GM23338 (cell line): ENCODE data around the gene GPR152. TPM values are rescaled to one million over a fixed set of nuclear protein-coding genes. Genes with fewer than 3 reads are reported as not detected.

Experiments used
- ATAC-seq: fragments of 200-7000 bp; cut with Tn5 transposase; 3 replicates; pipeline ENCODE4 v1.9.1; 2020
- DNase-seq: peaks from one replicate; pipeline ENCODE4 v3.0.0-alpha.2; 2015; ENCODE audit warnings: low spot score
- H2AFZ ChIP-seq: fragments of 200-600 bp; sonication (generic); 2 replicates; pipeline ENCODE4 v1.8.0; 2016; ENCODE audit warnings: antibody characterized with exemption, mild to moderate bottlenecking, moderate library complexity
- H3F3A ChIP-seq: fragments of 200-600 bp; sonication (generic); replicated peaks from 2 replicates; pipeline ENCODE4 v1.8.0; 2017; ENCODE audit warnings: antibody characterized with exemption, mixed run types, low read depth
- H3K27ac ChIP-seq: fragments of 200-600 bp; sonication (generic); 2 replicates; pipeline ENCODE4 v1.6.1; 2016; ENCODE audit warnings: low read depth
- H3K27me3 ChIP-seq: fragments of 200-600 bp; sonication (generic); 2 replicates; pipeline ENCODE4 v1.8.0; 2016; ENCODE audit warnings: mild to moderate bottlenecking, mixed run types, moderate library complexity; ENCODE audit not compliant: insufficient read depth
- H3K36me3 ChIP-seq: fragments of 200-600 bp; sonication (generic); 2 replicates; pipeline ENCODE4 v1.8.0; 2016; ENCODE audit warnings: mild to moderate bottlenecking; ENCODE audit not compliant: insufficient read depth
- H3K4me1 ChIP-seq: fragments of 200-600 bp; sonication (generic); 2 replicates; pipeline ENCODE4 v1.8.0; 2016; ENCODE audit warnings: mild to moderate bottlenecking, moderate library complexity; ENCODE audit not compliant: insufficient read depth
- H3K4me2 ChIP-seq: fragments of 200-600 bp; sonication (generic); 2 replicates; pipeline ENCODE4 v1.7.1; 2017; ENCODE audit warnings: mixed run types
- H3K4me3 ChIP-seq: fragments of 200-600 bp; sonication (generic); 2 replicates; pipeline ENCODE4 v1.6.1; 2016; ENCODE audit warnings: mixed run types
- H3K79me2 ChIP-seq: fragments of 200-600 bp; sonication (generic); replicated peaks from 2 replicates; pipeline ENCODE4 v1.8.0; 2017; ENCODE audit warnings: mild to moderate bottlenecking; ENCODE audit not compliant: insufficient read depth
- H3K9me2 ChIP-seq: fragments of 200-600 bp; sonication (generic); 2 replicates; pipeline ENCODE4 v1.8.0; 2017; ENCODE audit not compliant: insufficient read depth
- H4K20me1 ChIP-seq: fragments of 200-600 bp; sonication (generic); replicated peaks from 2 replicates; pipeline ENCODE4 v1.8.0; 2017; ENCODE audit warnings: mild to moderate bottlenecking; ENCODE audit not compliant: insufficient read depth
- H3K27ac Mint-ChIP-seq: 2 replicates; pipeline ENCODE4 v1.8.0; 2020; ENCODE audit warnings: inconsistent platforms, mild to moderate bottlenecking, moderate library complexity, mixed read lengths
- H3K27me3 Mint-ChIP-seq: 3 replicates; pipeline ENCODE4 v1.8.0; 2022; ENCODE audit warnings: low read depth, mild to moderate bottlenecking, moderate library complexity, mixed read lengths, inconsistent platforms; ENCODE audit not compliant: insufficient read depth, poor library complexity
- H3K36me3 Mint-ChIP-seq: 3 replicates; pipeline ENCODE4 v1.8.0; 2021; ENCODE audit warnings: low read depth, mild to moderate bottlenecking, inconsistent platforms, moderate library complexity, mixed read lengths
- H3K4me1 Mint-ChIP-seq: 3 replicates; pipeline ENCODE4 v1.8.0; 2020; ENCODE audit warnings: mild to moderate bottlenecking, inconsistent platforms, mixed read lengths
- H3K4me3 Mint-ChIP-seq: 3 replicates; pipeline ENCODE4 v1.8.0; 2021; ENCODE audit warnings: moderate library complexity, mild to moderate bottlenecking, inconsistent platforms, mixed read lengths
- H3K9me3 Mint-ChIP-seq: 3 replicates; pipeline ENCODE4 v1.8.0; 2020; ENCODE audit warnings: moderate library complexity, mild to moderate bottlenecking, inconsistent platforms, mixed read lengths
- CREB1 ChIP-seq: fragments of 250-450 bp; sonication (Bioruptor Pico); IDR thresholded peaks from 2 replicates; pipeline ENCODE4 v1.5.0; 2020; ENCODE audit warnings: low read depth, mild to moderate bottlenecking, moderate library complexity
- CTCF ChIP-seq, 2 experiments: fragments of 200-600 bp in 1 of 2; sonication (generic) in 1 of 2; conservative IDR thresholded peaks; 2 replicates each; pipeline versions ENCODE4 v1.5.1 to v1.6.1; 2016 to 2017; ENCODE audit warnings: antibody characterized with exemption in 2 of 2, low read depth in 2 of 2, mild to moderate bottlenecking in 2 of 2, moderate library complexity in 1 of 2
- ETS1 ChIP-seq: IDR thresholded peaks from 2 replicates; pipeline ENCODE4 v1.6.1; 2016; ENCODE audit warnings: antibody characterized with exemption
- EZH2 ChIP-seq: fragments of 200-600 bp; sonication (generic); IDR thresholded peaks from one replicate; pipeline ENCODE4 v1.8.0; 2017; ENCODE audit warnings: antibody characterized with exemption, mild to moderate bottlenecking, low read depth; ENCODE audit not compliant: unreplicated experiment
- EZH2phosphoT487 ChIP-seq: fragments of 200-600 bp; sonication (generic); IDR thresholded peaks from one replicate; pipeline ENCODE4 v1.8.1; 2018; ENCODE audit warnings: antibody characterized with exemption; ENCODE audit not compliant: unreplicated experiment
- JUNB ChIP-seq: IDR thresholded peaks from one replicate; pipeline ENCODE4 v1.6.1; 2016; ENCODE audit warnings: antibody characterized with exemption; ENCODE audit not compliant: unreplicated experiment
- NANOG ChIP-seq: IDR thresholded peaks from 2 replicates; pipeline ENCODE4 v1.6.1; 2016; ENCODE audit warnings: antibody characterized with exemption, borderline replicate concordance
- POLR2AphosphoS5 ChIP-seq: IDR thresholded peaks from 2 replicates; pipeline ENCODE4 v1.6.1; 2016; ENCODE audit warnings: antibody characterized with exemption, low read depth
- REST ChIP-seq: IDR thresholded peaks from one replicate; pipeline ENCODE4 v1.6.1; 2018; ENCODE audit warnings: antibody characterized with exemption; ENCODE audit not compliant: unreplicated experiment
- ZNF114 ChIP-seq: fragments of 250-450 bp; sonication (Bioruptor Pico); IDR thresholded peaks from 2 replicates; pipeline ENCODE4 v1.5.0; 2020; ENCODE audit warnings: mild to moderate bottlenecking, moderate library complexity
- ZNF331 ChIP-seq: fragments of 250-450 bp; sonication (Bioruptor Pico); IDR thresholded peaks from 2 replicates; pipeline ENCODE4 v1.5.0; 2020; ENCODE audit warnings: low read depth, mild to moderate bottlenecking, moderate library complexity
- ZNF462 ChIP-seq: fragments of 250-450 bp; sonication (Bioruptor Pico); IDR thresholded peaks from 2 replicates; pipeline ENCODE4 v1.5.0; 2020; ENCODE audit warnings: mild to moderate bottlenecking, moderate library complexity
- polyA plus RNA-seq: library from polyadenylated mRNA; unstranded; fragments of >200 nt; fragmentation: Nextera tagmentation; extraction: Ambion mirVana; gene quantifications from 2 replicates; pipeline ENCODE4 v1.2.1, GENCODE V29; 2016
- total RNA-seq: library from RNA; depleted of rRNA; stranded (reverse); fragments of >200 nt; shearing (Covaris generic); gene quantifications from 2 replicates; pipeline ENCODE4 v1.2.3, GENCODE V29; 2014

The GPR152 gene
- total and polyA plus RNA-seq, 2 experiments from 2014 or later: not detected

GRCh38 chr11:67489203-67489884 is 36.8 kb upstream of the GPR152 start:
- no peak for ATAC-seq
- no peaks in the 10 kb centered on the region for H3K4me1 ChIP-seq

More at GRCh38 chr11:67489203-67489884, 36.8 kb upstream of the GPR152 start:
- H3K4me2 ChIP-seq: no peak overlapping the region
- H3K27me3 ChIP-seq: no peaks in the 10 kb centered on the region
- no peaks in the 10 kb centered on the region for H3K79me2 ChIP-seq
- TF ChIP-seq NANOG (no peak), ETS1 (no peak), CREB1 (CRISPR knock-in tag) (no peak), ZNF114 (no peak), EZH2 (no peak), ZNF331 (CRISPR knock-in tag) (no peak), EZH2phosphoT487 (no peak), ZNF462 (CRISPR knock-in tag) (no peak), JUNB (no peak), CTCF (conservative IDR thresholded peaks at IDR 0.05; ENCODE audit: low read depth in 2 of 2) (no peak), POLR2AphosphoS5 (no peak), REST (no peak)
- Mint-ChIP-seq H3K36me3 (peaks cover 14% of the 10 kb centered on the region; the same call in 1 of the 3 replicates), H3K4me3 (no peak overlapping the region; the same call in 2 of the 3 replicates), H3K27ac (no peak overlapping the region), H3K4me1 (peaks cover 14% of the 10 kb centered on the region), H3K27me3 (peaks cover 9% of the 10 kb centered on the region), H3K9me3 (no peaks in the 10 kb centered on the region; the same call in 2 of the 3 replicates)
- H3F3A ChIP-seq: 0 out of 2 replicates have a peak, but pooled peaks cover 3% of the 10 kb centered on the region
- no peaks in the 10 kb centered on the region; the same call in 1 of the 2 replicates for H3K36me3 ChIP-seq
- H2AFZ ChIP-seq: no peak overlapping the region
- no peaks in the 10 kb centered on the region; the same call in 1 of the 2 replicates for H4K20me1 ChIP-seq
- H3K9me2 ChIP-seq: no peaks in the 10 kb centered on the region
- DNase-seq: no peak
- no peak overlapping the region for H3K27ac ChIP-seq
- H3K4me3 ChIP-seq: no peak overlapping the region
